ENCODE data around the gene RTN4RL1. TPM values are rescaled to one million over a fixed set of nuclear protein-coding genes. Genes with fewer than 3 reads are reported as not detected.

RTN4RL1 gene
- total and polyA plus RNA-seq, 2 of the 13 experiments (the other 11 are each of a cell fraction or from before 2014, with no cell fraction given): 0.01 TPM; not detected in 1

GRCh38 chr17:1997927-1998742 is 27.0 kb downstream of the RTN4RL1 start (continued):
- TF ChIP-seq PRDM15 (CRISPR knock-in tag; IDR thresholded peaks at IDR 0.05) (no peak), CHCHD3 (CRISPR knock-in tag; IDR thresholded peaks at IDR 0.05) (no peak), NPAS2 (CRISPR knock-in tag; IDR thresholded peaks at IDR 0.05; ENCODE audit: borderline replicate concordance) (no peak), ZNF768 (CRISPR knock-in tag; IDR thresholded peaks at IDR 0.05) (no peak), TBP (CRISPR knock-in tag; IDR thresholded peaks at IDR 0.05) (no peak), ISX (CRISPR knock-in tag; conservative IDR thresholded peaks at IDR 0.05) (no peak), BRCA1 (CRISPR knock-in tag; IDR thresholded peaks at IDR 0.05) (no peak), ZFP37 (CRISPR knock-in tag; IDR thresholded peaks at IDR 0.05; ENCODE audit: borderline replicate concordance) (no peak), TCF12 (IDR thresholded peaks at IDR 0.05) (no peak), TCF12 (CRISPR knock-in tag; IDR thresholded peaks at IDR 0.05) (no peak), ATF7-NPFF (CRISPR knock-in tag; IDR thresholded peaks at IDR 0.05; ENCODE audit: low read depth) (no peak), NFE2 (CRISPR knock-in tag; IDR thresholded peaks at IDR 0.05) (no peak), HHEX (CRISPR knock-in tag; IDR thresholded peaks at IDR 0.05) (no peak), SNAI1 (CRISPR knock-in tag; IDR thresholded peaks at IDR 0.05; ENCODE audit: borderline replicate concordance) (0 out of 2 replicates have a peak, but pooled peaks have one; percentile 3), IKZF1 (IDR thresholded peaks at IDR 0.05) (no peak), SNAPC2 (CRISPR knock-in tag; IDR thresholded peaks at IDR 0.05) (no peak), ARHGAP35 (CRISPR knock-in tag; IDR thresholded peaks at IDR 0.05; ENCODE audit: borderline replicate concordance) (no peak)
- TF ChIP-seq, protein P1, sequence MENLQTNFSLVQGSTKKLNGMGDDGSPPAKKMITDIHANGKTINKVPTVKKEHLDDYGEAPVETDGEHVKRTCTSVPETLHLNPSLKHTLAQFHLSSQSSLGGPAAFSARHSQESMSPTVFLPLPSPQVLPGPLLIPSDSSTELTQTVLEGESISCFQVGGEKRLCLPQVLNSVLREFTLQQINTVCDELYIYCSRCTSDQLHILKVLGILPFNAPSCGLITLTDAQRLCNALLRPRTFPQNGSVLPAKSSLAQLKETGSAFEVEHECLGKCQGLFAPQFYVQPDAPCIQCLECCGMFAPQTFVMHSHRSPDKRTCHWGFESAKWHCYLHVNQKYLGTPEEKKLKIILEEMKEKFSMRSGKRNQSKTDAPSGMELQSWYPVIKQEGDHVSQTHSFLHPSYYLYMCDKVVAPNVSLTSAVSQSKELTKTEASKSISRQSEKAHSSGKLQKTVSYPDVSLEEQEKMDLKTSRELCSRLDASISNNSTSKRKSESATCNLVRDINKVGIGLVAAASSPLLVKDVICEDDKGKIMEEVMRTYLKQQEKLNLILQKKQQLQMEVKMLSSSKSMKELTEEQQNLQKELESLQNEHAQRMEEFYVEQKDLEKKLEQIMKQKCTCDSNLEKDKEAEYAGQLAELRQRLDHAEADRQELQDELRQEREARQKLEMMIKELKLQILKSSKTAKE (CRISPR knock-in tag; IDR thresholded peaks at IDR 0.05; ENCODE audit: borderline replicate concordance): peak; percentile 83; the same call in 1 of the 2 replicates
- TF ChIP-seq, protein P2, sequence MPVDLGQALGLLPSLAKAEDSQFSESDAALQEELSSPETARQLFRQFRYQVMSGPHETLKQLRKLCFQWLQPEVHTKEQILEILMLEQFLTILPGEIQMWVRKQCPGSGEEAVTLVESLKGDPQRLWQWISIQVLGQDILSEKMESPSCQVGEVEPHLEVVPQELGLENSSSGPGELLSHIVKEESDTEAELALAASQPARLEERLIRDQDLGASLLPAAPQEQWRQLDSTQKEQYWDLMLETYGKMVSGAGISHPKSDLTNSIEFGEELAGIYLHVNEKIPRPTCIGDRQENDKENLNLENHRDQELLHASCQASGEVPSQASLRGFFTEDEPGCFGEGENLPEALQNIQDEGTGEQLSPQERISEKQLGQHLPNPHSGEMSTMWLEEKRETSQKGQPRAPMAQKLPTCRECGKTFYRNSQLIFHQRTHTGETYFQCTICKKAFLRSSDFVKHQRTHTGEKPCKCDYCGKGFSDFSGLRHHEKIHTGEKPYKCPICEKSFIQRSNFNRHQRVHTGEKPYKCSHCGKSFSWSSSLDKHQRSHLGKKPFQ (CRISPR knock-in tag; IDR thresholded peaks at IDR 0.05; ENCODE audit: insufficient replicate concordance): no peak

Measured in HepG2 (cell line).